HepG2 (cell line): ENCODE data around the gene PFN4. TPM values are rescaled to one million over a fixed set of nuclear protein-coding genes. Genes with fewer than 3 reads are reported as not detected.

Experiments used
- CBFB ChIP-seq: sonication (generic); formaldehyde crosslinking; IDR thresholded peaks from 2 replicates; pipeline ENCODE4 v1.4.0; 2020; ENCODE audit warnings: missing genetic modification reagents
- CTCF ChIP-seq: sonication (generic); formaldehyde crosslinking; IDR thresholded peaks from 2 replicates; pipeline ENCODE4 v1.5.0; 2020; ENCODE audit warnings: mild to moderate bottlenecking, missing genetic modification reagents, moderate library complexity
- ELF4 ChIP-seq: sonication (generic); formaldehyde crosslinking; IDR thresholded peaks from 2 replicates; pipeline ENCODE4 v1.5.0; 2020; ENCODE audit warnings: missing genetic modification reagents, mild to moderate bottlenecking, moderate library complexity, borderline replicate concordance
- GMEB2 ChIP-seq: IDR thresholded peaks from 2 replicates; pipeline ENCODE4 v1.6.1; 2016; ENCODE audit warnings: missing biosample characterization, missing genetic modification reagents, low read depth
- HOXA9 ChIP-seq: sonication (generic); formaldehyde crosslinking; IDR thresholded peaks from 2 replicates; pipeline ENCODE4 v1.8.1; 2022; ENCODE audit warnings: missing genetic modification reagents, mild to moderate bottlenecking, moderate library complexity, borderline replicate concordance
- JUN ChIP-seq: sonication (generic); formaldehyde crosslinking; IDR thresholded peaks from 2 replicates; pipeline ENCODE4 v1.4.0; 2020; ENCODE audit warnings: mild to moderate bottlenecking, missing genetic modification reagents
- KDM6A ChIP-seq: IDR thresholded peaks from 2 replicates; pipeline ENCODE4 v1.6.1; 2016; ENCODE audit warnings: low read depth
- NFIB ChIP-seq: sonication (generic); formaldehyde crosslinking; IDR thresholded peaks from 2 replicates; pipeline ENCODE4 v1.9.0; 2021; ENCODE audit warnings: missing genetic modification reagents, mild to moderate bottlenecking, borderline replicate concordance
- POLR2G ChIP-seq: fragments of 200-400 bp; formaldehyde crosslinking; IDR thresholded peaks from 2 replicates; pipeline ENCODE4 v1.6.1; 2018; ENCODE audit warnings: mild to moderate bottlenecking, low read depth, low read length, moderate library complexity
- PRDM15 ChIP-seq: sonication (generic); formaldehyde crosslinking; IDR thresholded peaks from 2 replicates; pipeline ENCODE4 v1.4.0; 2020; ENCODE audit warnings: missing genetic modification reagents
- PRDM4 ChIP-seq: sonication (generic); formaldehyde crosslinking; IDR thresholded peaks from 2 replicates; pipeline ENCODE4 v1.9.0; 2021; ENCODE audit warnings: missing genetic modification reagents, borderline replicate concordance
- REPIN1 ChIP-seq: sonication (generic); formaldehyde crosslinking; IDR thresholded peaks from 2 replicates; pipeline ENCODE4 v1.8.0; 2022; ENCODE audit warnings: missing genetic modification reagents, low read depth, mild to moderate bottlenecking, borderline replicate concordance
- U2AF2 ChIP-seq: fragments of 200-400 bp; formaldehyde crosslinking; IDR thresholded peaks from 2 replicates; pipeline ENCODE4 v1.6.1; 2017; ENCODE audit warnings: low read depth, mild to moderate bottlenecking, low read length
- ZNF572 ChIP-seq: sonication (generic); formaldehyde crosslinking; IDR thresholded peaks from 2 replicates; pipeline ENCODE4 v1.5.1; 2020; ENCODE audit warnings: mild to moderate bottlenecking, missing genetic modification reagents
- ZNF644 ChIP-seq: IDR thresholded peaks from 2 replicates; pipeline ENCODE4 v1.6.1; 2016; ENCODE audit warnings: low read depth
- ZNF800 ChIP-seq: sonication (generic); formaldehyde crosslinking; IDR thresholded peaks from 2 replicates; pipeline ENCODE4 v1.4.0; 2020; ENCODE audit warnings: missing genetic modification reagents
- polyA plus RNA-seq, 8 experiments: library from polyadenylated mRNA; depleted of rRNA in 3 of 8; stranded (reverse) in 7 of 8; unstranded in 1 of 8; fragments of >200 nt; fragmentation: Illumina TruSeq in 4 of 8; extraction: Trizol in 4 of 8; gene quantifications; 2 replicates each; pipeline versions ENCODE4 v1.2.1 to v1.2.3, GENCODE V29; 2011 to 2016; ENCODE audit warnings: low read depth in 4 of 8, missing spikeins in 1 of 8, mixed read lengths in 1 of 8; ENCODE audit not compliant: insufficient read depth in 1 of 8
- total RNA-seq, 5 experiments: library from RNA; depleted of rRNA; stranded (reverse); fragments of >200 nt; fragmentation: Illumina TruSeq; extraction: Trizol; gene quantifications; 2 replicates each; pipeline ENCODE4 v1.2.3, GENCODE V29; 2016; ENCODE audit warnings: low read depth in 1 of 5

PFN4 gene
- total and polyA plus RNA-seq, 2 of the 13 experiments (the other 11 are each of a cell fraction or from before 2014, with no cell fraction given), result 0.12 to 0.20 TPM

GRCh38 chr2:24075915-24076848, 47.0 kb downstream of the PFN4 start, which contains the start of gene SF3B6 (continued):
- no peak; the same call in 1 of the 2 replicates for TF ChIP-seq PRDM15 (CRISPR knock-in tag)
- no peak for TF ChIP-seq ZNF644 (CRISPR knock-in tag)
- no peak for TF ChIP-seq ZNF572 (CRISPR knock-in tag)
- TF ChIP-seq GMEB2 (CRISPR knock-in tag), result peak; percentile 100
- peak; percentile 99 for TF ChIP-seq POLR2G
- TF ChIP-seq PRDM4 (CRISPR knock-in tag), result peak; percentile 87; the same call in 1 of the 2 replicates
- TF ChIP-seq ZNF800 (CRISPR knock-in tag), result peak; percentile 89; the same call in 1 of the 2 replicates
- TF ChIP-seq ELF4 (CRISPR knock-in tag), result peak; percentile 99
- peak; percentile 79 for TF ChIP-seq JUN
- TF ChIP-seq CBFB (CRISPR knock-in tag), result peak; percentile 97
- TF ChIP-seq NFIB (CRISPR knock-in tag), result no peak
- TF ChIP-seq KDM6A (CRISPR knock-in tag), result peak; percentile 49; the same call in 1 of the 2 replicates
- TF ChIP-seq CTCF (CRISPR knock-in tag), result peak; percentile 52
- TF ChIP-seq HOXA9 (CRISPR knock-in tag), result no peak
- TF ChIP-seq U2AF2, result peak; percentile 90; the same call in 1 of the 2 replicates
- peak; percentile 99 for TF ChIP-seq REPIN1 (CRISPR knock-in tag)
